GM19438 (cell line): ENCODE measurements around the gene DPEP2.
"Not testable (repeated sequence)": the region's sequence is repeated elsewhere in the genome, so short reads cannot be mapped to it uniquely, and the experiment has no call there.

ENCODE experiments used
- ATAC-seq: cut with Tn5 transposase; IDR thresholded peaks from one replicate; pipeline ENCODE4 v1.9.1; 2021; ENCODE audit warnings: low read depth; ENCODE audit not compliant: unreplicated experiment

Gene DPEP2

DNA sequence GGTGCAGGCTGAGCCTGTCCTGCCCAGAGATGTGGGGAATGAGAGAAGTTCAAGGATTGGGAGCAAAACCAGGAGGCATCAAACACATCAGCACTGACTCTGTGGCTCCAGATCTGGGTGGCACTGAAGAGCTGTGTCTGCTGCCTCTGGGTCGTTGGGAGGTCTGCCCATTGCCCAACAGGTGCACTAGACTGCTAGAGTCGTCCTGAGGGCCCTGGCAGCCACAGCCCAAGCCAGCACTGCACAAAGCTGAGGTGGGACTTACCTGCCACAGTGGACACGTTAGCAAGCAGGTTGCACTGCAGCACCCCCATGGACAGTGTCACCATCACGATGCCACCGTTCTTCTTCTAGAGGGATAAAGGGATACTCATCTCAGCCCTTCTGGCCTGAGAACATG is 22.3 kb downstream of the DPEP2 start:
- ATAC-seq, result no peak

DNA sequence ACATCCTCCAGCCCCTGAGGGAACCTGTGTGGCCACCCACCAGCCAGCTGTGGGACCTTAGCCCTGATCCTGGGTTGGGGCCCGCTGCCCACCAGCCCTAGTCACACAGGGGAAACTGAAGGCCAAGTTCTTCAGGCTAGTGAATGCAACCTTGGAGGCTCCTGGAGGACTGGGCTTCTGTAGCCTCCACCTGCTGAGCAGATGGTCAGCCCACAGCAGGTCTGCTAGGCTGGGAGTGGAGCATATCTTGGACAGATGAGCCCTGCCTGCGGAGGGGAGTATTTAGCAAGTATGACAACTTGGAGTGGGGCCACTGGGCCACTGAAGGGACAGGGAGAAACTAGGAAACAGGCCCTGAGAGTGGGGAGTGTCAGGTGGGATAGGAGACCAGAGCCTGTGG is 23.1 kb downstream of the DPEP2 start:
- ATAC-seq, result no peak

- ATAC-seq, result no peak
Measured at GRCh38 chr16:67975321-67976105, 23.8 kb downstream of the DPEP2 start.

- not testable (repeated sequence) for ATAC-seq
Measured at GRCh38 chr16:67972285-67972684, 27.0 kb downstream of the DPEP2 start.

GRCh38 chr16:67971111-67971510 is 28.2 kb downstream of the DPEP2 start:
- ATAC-seq, result no peak

DNA sequence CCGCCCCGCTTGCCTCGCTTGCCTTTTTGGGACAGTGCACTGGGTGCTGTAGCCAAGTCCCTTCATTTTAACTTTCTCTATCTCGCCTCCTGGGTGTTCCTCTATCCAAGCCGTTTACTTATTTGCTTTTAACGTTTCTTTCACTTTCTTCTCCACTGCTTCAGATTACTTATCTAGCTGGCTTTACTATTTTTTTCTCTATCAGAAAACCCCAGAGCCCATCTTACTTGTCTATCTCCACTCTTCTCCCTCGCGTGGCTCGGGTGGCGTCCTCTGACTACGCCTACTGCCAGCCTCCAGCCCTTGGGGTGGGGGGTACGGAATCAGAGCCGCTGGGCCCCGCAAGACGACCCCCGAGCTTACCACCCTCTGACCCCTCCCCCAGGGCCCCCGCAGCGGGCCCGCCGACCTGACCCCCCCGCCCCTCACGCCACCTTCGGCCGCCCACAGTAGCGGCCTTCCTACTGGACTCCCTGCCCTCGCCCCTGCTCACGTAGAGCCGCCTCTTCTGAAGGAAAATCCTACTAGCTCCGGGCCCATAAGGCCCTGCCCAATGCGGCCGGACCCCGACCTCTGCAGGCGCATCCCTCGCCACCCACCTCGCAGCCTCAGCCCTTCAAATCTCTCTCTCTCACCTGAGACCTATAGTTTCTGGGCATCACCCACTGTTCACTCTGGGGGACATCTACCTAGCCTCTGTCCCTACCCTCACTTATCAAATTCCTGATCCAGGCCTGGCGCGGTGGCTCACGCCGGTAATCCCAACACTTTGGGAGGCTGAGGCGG is 29.8 kb downstream of the DPEP2 start:
- ATAC-seq, result no peak

GRCh38 chr16:67968400-67969253 is 30.7 kb downstream of the DPEP2 start, which contains the start of gene SLC12A4:
Gene SLC12A4, minus strand, starts transcription at chr16:67968637. Its CDS starts 84 bp downstream, at chr16:67968553.
- peak; percentile 75 for ATAC-seq

DNA sequence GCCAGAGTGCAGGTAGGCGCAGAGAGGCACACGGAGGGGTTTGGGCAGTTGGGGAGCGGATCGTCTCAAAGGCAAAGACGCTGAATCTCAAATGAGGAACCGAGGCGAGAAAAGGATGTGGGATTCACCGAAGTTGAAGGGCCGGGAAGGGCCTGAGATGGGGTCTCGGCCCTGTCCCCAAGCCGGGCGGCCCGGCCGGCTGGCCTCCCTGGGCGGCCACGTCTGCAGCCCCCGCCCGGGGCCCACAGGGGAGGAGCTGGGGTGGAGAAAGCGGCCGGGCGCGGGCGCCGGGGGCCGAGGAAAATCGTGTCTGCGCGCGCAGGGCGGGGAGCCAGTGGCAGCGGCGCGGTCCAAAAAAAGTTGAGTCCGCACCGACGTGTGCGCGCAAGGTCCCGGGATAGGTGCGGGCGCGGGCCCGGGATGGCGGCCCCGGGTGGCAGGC is 31.3 kb downstream of the DPEP2 start:
- peak; percentile 9 for ATAC-seq

DNA sequence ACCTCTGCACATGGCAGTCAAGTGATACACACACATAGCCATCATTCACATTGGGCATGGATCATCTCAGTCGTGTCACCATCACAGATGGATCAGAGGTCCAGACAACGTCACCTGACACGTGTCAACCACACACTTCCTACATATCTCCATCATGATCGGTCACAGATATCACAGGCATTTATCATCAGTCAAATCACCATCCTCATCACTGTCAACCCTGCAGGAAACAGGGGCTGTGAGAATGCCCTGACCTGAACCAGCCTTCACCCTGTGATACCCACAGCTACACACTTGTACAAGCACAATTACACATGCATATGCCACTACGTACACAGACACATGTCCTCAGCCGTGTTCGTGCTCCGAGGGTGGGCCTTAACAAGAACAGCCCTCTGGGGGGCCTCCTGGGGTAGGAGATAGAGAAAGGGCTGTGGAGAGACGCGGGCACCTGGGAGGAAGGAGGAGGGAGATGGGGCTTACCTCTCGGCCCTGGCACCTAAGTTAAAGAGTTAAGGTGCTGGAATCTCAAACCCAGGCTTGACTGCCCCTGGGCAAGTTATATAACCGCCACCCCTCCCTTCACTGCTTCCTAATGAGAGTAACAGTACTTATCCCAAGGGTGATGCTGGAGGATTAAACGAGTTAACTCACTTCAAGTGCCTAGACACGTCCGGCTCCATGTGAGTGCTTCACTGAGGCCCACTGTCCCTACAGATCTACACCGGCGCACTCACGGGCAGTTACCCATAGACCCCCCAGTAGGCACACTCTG is 31.9 kb downstream of the DPEP2 start:
- ATAC-seq, result no peak

DNA sequence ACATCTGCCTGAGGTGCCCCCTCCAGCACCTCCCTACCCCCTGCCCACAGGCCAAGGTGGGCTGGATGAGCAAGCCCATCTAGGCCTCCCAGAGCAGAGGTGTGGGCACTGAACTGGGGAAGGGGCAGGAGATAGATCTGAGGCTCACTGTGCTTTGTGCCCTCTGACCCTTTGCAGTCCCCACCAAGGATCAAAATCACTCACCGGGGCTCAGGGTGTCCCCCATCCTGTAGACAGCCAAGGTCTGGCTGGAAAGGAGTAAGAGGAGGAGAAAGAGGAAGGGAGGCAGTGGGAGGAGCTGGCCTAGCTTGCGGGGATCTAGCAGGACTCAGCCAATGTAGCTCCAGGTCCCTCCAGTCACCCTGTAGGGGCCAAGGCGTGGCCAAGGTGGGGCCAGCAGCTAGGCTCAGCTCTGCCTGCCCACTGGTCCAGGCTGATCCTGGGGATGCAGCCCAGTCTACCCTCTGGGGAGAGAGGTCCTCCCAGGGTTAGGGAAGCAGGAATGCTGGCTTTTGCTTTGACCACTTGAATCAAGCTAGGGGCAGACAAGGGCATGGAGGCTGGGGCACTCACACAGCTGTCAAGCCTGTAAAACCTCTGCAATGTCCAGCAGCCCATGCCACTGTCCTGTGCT is 32.6 kb downstream of the DPEP2 start:
- no peak for ATAC-seq

DNA sequence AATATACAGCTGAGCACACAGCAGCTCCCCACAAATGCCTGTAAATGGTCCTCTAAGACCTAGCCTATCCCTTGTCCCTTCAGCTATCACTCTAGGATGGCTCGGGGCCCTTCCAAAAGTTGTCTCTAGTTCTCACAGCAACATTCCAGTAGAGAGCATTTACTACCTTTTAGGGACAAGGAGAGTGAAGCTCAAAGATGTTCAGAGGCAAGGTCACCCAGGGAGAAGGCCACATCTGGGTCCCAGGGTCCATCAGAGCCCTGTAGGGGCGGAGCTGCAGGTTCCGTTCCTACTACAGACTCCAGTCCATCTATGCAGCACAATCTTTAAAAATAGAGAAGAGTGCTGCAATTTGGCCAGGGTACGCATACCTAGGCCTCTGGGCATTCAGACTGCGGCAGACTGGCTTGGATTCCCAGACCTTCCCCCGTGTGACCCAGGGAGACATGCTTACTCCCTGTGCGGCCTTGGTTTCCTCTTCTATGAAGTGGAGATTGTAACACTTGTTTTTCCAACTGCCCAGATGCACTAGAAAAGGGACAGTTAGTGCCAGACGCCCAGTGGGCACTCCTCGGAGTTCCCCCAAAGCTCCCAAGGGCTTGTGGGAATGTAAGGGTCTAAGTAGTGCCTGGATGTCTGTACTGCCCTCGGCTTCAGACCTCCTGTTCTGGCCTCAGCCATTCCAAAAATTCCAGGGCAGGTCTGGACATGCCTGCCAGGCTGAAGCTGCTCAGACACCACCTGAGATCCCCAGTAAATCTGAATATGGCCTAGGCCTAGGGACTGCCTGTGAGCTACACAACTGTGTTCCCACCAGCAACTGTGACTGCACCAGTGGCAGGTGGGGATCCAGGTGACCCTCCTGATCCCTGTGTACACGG is 33.4 kb downstream of the DPEP2 start:
- no peak for ATAC-seq

DNA sequence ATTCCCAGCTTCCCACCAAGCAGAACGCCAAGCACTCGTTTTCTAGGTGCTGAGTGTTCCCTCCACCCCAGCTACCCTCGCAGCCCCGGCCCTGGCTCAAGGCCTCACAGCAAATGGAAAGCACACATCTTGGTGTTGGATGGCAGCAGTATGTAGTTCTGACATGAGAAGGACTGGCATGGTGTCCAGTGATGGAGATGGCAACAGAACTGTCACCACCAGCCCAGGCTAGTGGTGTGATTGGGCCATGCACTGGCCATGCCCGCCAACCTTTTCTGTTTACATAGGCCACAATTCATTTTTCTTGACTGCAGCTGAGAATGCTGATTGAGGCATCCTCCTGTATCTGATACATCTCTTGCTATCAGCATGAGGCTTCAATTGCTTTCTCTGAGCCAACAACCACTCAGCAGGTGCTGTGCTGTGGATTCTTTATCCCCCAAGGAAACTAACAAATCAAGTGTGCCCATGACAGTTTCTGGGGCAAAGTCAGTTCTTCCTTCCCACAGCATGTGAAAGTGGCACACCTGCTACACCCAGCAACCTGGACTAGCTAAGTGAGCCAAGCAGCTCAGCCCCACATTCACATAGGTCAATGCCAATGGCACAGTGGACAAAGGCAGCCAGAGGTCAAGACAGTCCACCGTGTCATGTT is 34.7 kb downstream of the DPEP2 start:
- ATAC-seq, result no peak

DNA sequence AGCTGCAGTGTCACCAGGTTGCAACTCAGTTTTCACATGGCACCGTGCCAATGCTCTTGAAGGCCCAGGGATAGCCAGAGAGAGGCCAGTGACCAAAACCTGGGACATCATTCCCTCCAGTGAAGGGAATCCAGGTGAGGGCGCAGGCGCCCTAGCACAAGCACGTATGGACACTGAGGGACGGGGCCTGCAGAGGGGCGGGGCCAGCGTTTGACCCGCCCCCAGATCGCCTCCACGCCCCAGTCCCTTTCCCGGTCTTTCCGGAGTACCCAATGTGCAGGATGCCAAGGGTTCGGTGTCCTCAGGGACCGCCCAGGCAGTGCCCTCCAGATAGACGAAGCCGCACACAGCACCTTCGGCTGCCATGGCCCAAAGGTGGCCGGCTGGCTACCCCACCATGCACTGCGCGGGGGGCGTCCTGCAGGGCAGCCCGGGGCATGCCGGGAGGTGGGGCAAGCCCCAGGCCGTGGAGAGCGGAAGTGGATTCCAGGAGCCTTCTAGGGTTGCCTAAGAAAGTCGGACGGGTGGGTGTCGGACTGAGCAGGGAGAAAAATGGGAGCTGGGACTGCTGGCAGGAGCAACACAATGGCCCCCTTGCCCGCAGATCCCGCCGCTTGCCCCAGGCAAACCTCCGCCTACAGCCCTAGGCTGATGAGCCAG is 35.5 kb downstream of the DPEP2 start:
- no peak for ATAC-seq

GRCh38 chr16:67963292-67963661 is 36.0 kb downstream of the DPEP2 start:
- no peak for ATAC-seq

GRCh38 chr16:67962135-67962534 is 37.1 kb downstream of the DPEP2 start:
- no peak for ATAC-seq

GRCh38 chr16:67961551-67961957 is 37.7 kb downstream of the DPEP2 start:
- no peak for ATAC-seq

GRCh38 chr16:67959536-67960329 is 39.6 kb downstream of the DPEP2 start:
- no peak for ATAC-seq
